Right lobe of liver (tissue), 6 donors: ENCODE data around the gene STX8. TPM values are rescaled to one million over a fixed set of nuclear protein-coding genes. Genes with fewer than 3 reads are reported as not detected.
"Not testable (repeated sequence)": the region's sequence is repeated elsewhere in the genome, so short reads cannot be mapped to it uniquely, and the experiment has no call there.

Source experiments
- ATAC-seq, 4 donors: fragments of 200-7000 bp; cut with Tn5 transposase; one replicate each; pipeline ENCODE4 v1.9.1; 2020; ENCODE audit warnings: mild to moderate bottlenecking in 4 of 4, moderate library complexity in 4 of 4
- DNase-seq, 3 donors: peaks; one replicate each; pipeline ENCODE4 v3.0.0-alpha.2; 2020
- H3K27ac ChIP-seq, 3 donors: fragments of 200-600 bp; one replicate each; pipeline ENCODE4 v1.8.0; 2022
- H3K27me3 ChIP-seq, 2 donors: fragments of 200-600 bp; one replicate each; pipeline ENCODE4 v1.8.0; 2022
- H3K36me3 ChIP-seq, 4 donors: fragments of 200-600 bp; sonication (generic) in 1 of 4; one replicate each; pipeline versions ENCODE4 v1.5.1 to v1.8.0; 2017 to 2022; ENCODE audit warnings: control low read depth in 1 of 4
- H3K4me1 ChIP-seq, 4 donors: fragments of 200-600 bp; sonication (generic) in 1 of 4; one replicate each; pipeline versions ENCODE4 v1.5.1 to v1.8.0; 2017 to 2022; ENCODE audit warnings: control low read depth in 1 of 4
- H3K4me3 ChIP-seq, 3 donors: fragments of 200-600 bp; one replicate each; pipeline ENCODE4 v1.8.0; 2022
- H3K9me3 ChIP-seq, 4 donors: fragments of 200-600 bp; sonication (generic) in 1 of 4; one replicate each; pipeline versions ENCODE4 v1.5.1 to v1.8.0; 2017 to 2022; ENCODE audit warnings: control low read depth in 1 of 4
- POLR2A ChIP-seq: fragments of 450-650 bp; IDR thresholded peaks from one replicate; pipeline ENCODE4 v1.6.1; 2017; ENCODE audit warnings: antibody characterized with exemption, mild to moderate bottlenecking
- WGBS: methylation state at CpG from one replicate; pipeline ENCODE4 v1.1.6; 2018; ENCODE audit warnings: low coverage, low lambda C conversion rate; ENCODE audit not compliant: insufficient coverage; ENCODE audit errors: missing lambda C conversion rate; 5-methylcytosine and 5-hydroxymethylcytosine counted together
- intact Hi-C, 2 donors: fragments of 100-400 bp; cut with DNase I; formaldehyde crosslinking; loops; one replicate each; pipeline versions ENCODE4 v1.11.2 to v1.14.1; 2022
- total RNA-seq, 6 experiments: library from RNA; depleted of rRNA in 2 of 6; stranded (reverse); fragments of >200 nt in 2 of 6; fragmentation: NEBNext Ultra II Directional in 3 of 6; extraction: Animal tissue kit (Norgen Biotek cat#: 25700) in 3 of 6; gene quantifications; one replicate each; pipeline versions ENCODE4 v1.1.0 to v1.2.4, GENCODE V29; 2016 to 2023
- TF ChIP-seq, protein P1 (sequence below), 4 donors: fragments of 200-600 bp in 3 of 4; fragments of 450-650 bp in 1 of 4; IDR thresholded peaks; one replicate each; pipeline versions ENCODE4 v1.5.1 to v1.8.0; 2016 to 2022; ENCODE audit warnings: antibody characterized with exemption in 4 of 4, mild to moderate bottlenecking in 2 of 4
- donor health status: DM: no; HTN: yes; CAD: no.
- donor health status: DM: no; HTN: no; CAD: no.
- donor health status: DM: no; HTN: no; CAD: no.
- donor health status: DM: no; HTN: yes; CAD: no.
- donor health status: DM: no; HTN: yes; CAD: no.

The STX8 gene
- total RNA-seq, 6 experiments from 2014 or later: 20.6 to 35.3 (median 27.7) TPM

DNA sequence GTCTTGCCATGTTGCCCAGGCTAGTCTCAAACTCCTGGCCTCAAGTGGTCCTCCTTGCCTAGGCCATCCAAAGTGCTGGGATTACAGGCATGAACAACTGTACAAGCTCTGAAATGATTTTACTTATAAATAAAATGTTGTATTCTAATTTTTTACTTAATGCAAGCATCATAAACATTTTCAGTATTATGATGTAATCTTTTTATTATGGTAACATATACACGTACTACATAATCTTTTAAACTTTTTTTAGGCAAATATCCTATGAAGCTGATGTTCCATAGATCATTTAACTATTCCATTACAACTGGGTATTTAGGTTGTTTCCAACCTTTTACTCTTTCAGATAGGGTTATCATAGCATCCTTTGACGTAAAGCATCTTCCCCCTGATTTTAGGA is 35.9 kb upstream of the STX8 start:
- no peaks in the 10 kb centered on the region for H3K36me3 ChIP-seq

GRCh38 chr17:9607058-9607457 is 31.4 kb upstream of the STX8 start:
- 65% methylated on average over 4 of the region's 5 CpGs for WGBS
- H3K9me3 ChIP-seq, DNase-seq, intact Hi-C loops, H3K4me3 ChIP-seq, H3K4me1 ChIP-seq, ATAC-seq, H3K27ac ChIP-seq, H3K27me3 ChIP-seq, H3K36me3 ChIP-seq: not testable (repeated sequence)

More for the DNA sequence above, 35.9 kb upstream of the STX8 start:
- ATAC-seq (no peak), DNase-seq (no peak)
- Histone ChIP-seq H3K4me3 (no peak overlapping the region), H3K4me1 (no peaks in the 10 kb centered on the region), H3K9me3 (no peaks in the 10 kb centered on the region), H3K27ac (no peak overlapping the region), H3K27me3 (no peaks in the 10 kb centered on the region)
- TF ChIP-seq, protein P1, sequence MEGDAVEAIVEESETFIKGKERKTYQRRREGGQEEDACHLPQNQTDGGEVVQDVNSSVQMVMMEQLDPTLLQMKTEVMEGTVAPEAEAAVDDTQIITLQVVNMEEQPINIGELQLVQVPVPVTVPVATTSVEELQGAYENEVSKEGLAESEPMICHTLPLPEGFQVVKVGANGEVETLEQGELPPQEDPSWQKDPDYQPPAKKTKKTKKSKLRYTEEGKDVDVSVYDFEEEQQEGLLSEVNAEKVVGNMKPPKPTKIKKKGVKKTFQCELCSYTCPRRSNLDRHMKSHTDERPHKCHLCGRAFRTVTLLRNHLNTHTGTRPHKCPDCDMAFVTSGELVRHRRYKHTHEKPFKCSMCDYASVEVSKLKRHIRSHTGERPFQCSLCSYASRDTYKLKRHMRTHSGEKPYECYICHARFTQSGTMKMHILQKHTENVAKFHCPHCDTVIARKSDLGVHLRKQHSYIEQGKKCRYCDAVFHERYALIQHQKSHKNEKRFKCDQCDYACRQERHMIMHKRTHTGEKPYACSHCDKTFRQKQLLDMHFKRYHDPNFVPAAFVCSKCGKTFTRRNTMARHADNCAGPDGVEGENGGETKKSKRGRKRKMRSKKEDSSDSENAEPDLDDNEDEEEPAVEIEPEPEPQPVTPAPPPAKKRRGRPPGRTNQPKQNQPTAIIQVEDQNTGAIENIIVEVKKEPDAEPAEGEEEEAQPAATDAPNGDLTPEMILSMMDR (IDR thresholded peaks at IDR 0.05): no peak
- TF ChIP-seq POLR2A: no peak
- 49% methylated on average over 2 of the region's 2 CpGs for WGBS
- intact Hi-C loops: no loop called here

DNA sequence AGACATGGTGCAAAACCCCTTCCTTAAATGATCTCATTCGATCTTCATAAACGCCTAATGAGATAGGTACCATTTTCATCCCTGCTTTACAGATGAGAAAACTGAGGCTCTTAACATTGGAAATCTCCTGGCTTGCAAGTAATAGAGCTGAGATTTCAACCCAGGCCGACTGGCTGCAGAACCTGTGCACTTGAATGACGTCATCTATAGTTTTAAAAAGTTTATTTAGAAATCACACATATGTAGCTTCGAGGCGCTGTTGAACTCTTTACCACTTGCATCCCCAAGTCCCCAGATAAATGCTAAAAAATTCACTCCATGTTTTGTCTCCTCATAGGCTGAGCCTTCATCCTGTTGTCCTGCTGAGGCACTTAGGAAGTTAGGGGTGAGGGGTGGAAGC is 30.8 kb upstream of the STX8 start:
- DNase-seq (no peak), ATAC-seq (no peak)
- Histone ChIP-seq H3K9me3 (no peaks in the 10 kb centered on the region), H3K36me3 (no peaks in the 10 kb centered on the region), H3K4me3 (no peak overlapping the region), H3K27me3 (no peaks in the 10 kb centered on the region), H3K27ac (no peak overlapping the region), H3K4me1 (no peaks in the 10 kb centered on the region)
- intact Hi-C loops: no loop called here
- 62% methylated on average over 4 of the region's 6 CpGs for WGBS
- TF ChIP-seq, protein P1 (IDR thresholded peaks at IDR 0.05): no peak
- TF ChIP-seq POLR2A: no peak

- intact Hi-C loops, H3K9me3 ChIP-seq, ATAC-seq, H3K27me3 ChIP-seq, H3K4me3 ChIP-seq, H3K27ac ChIP-seq, DNase-seq, H3K36me3 ChIP-seq, H3K4me1 ChIP-seq: not testable (repeated sequence)
- 60% methylated on average over 2 of the region's 5 CpGs for WGBS
Observed at GRCh38 chr17:9604583-9604982, 29.0 kb upstream of the STX8 start.

- H3K4me1 ChIP-seq: no peaks in the 10 kb centered on the region
- no peaks in the 10 kb centered on the region for H3K9me3 ChIP-seq
- intact Hi-C loops: no loop called here
- H3K27me3 ChIP-seq: no peaks in the 10 kb centered on the region
- DNase-seq (no peak), ATAC-seq (no peak)
- no peak for TF ChIP-seq POLR2A
- TF ChIP-seq, protein P1 (IDR thresholded peaks at IDR 0.05): no peak
- H3K27ac ChIP-seq: no peak overlapping the region
- H3K36me3 ChIP-seq: no peaks in the 10 kb centered on the region
- H3K4me3 ChIP-seq: no peak overlapping the region
- 54% methylated on average over 2 of the region's 4 CpGs for WGBS
Observed at GRCh38 chr17:9598661-9599060, 23.0 kb upstream of the STX8 start.

DNA sequence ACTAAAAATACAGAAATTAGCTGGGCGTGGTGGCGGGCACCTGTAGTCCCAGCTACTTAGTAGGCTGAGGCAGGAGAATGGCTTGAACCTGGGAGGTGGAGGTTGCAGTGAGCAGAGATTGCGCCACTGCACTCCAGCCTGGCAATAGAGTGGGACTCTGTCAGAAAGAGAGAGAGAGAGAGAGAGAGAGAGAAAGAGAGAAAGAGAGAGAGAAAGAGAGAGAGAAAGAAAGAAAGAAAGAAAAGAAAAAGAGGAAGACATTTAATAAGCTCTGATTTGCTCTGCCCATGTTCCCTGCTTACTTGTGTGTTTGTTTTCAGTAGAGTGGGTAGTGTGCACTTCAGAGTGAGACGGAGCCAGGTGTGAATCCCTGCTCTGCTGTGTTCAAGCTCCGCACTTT is 22.0 kb upstream of the STX8 start:
- ATAC-seq, H3K9me3 ChIP-seq, intact Hi-C loops, H3K27ac ChIP-seq, H3K36me3 ChIP-seq, H3K4me1 ChIP-seq, H3K27me3 ChIP-seq, DNase-seq, H3K4me3 ChIP-seq: not testable (repeated sequence)
- 92% methylated on average over 3 of the region's 5 CpGs for WGBS
